K562 (cell line): ENCODE data around the gene NSMCE1. TPM values are rescaled to one million over a fixed set of nuclear protein-coding genes. Genes with fewer than 3 reads are reported as not detected.

ENCODE experiments used
- ATAC-seq: fragments of 200-7000 bp; cut with Tn5 transposase; 3 replicates; pipeline ENCODE4 v1.9.1; 2020; ENCODE audit warnings: moderate library complexity
- BruUV-seq: library from RNA; stranded (reverse); fragments of 400-500 nt; replicated peaks from 2 replicates; lab custom pipeline; 2021; lab: Mats Ljungman, UMichigan
- CTCF ChIA-PET: fragments of 300-600 bp; formaldehyde crosslinking; extraction: SDS; loops from one replicate; lab custom pipeline; 2021; ENCODE audit warnings: low intra/inter-chr PET ratio; lab: Yijun Ruan, JAX
- POLR2A ChIA-PET: fragments of 300-600, 350-650 bp; sonication (Branson Sonifier 250); formaldehyde crosslinking; extraction: SDS; loops from one replicate; lab custom pipeline; 2021; ENCODE audit warnings: antibody characterized with exemption, inconsistent platforms; lab: Yijun Ruan, JAX
- DNase-seq, 4 experiments: peaks; one replicate each; pipeline versions ENCODE4 v3.0.0 to v3.0.0-alpha.2; 2011 to 2018; ENCODE audit warnings: low spot score in 3 of 4, mixed read lengths in 3 of 4; ENCODE audit errors: extremely low read depth in 1 of 4
- FAIRE-seq: peaks from 2 replicates; lab custom pipeline; 2011; peaks lifted over from hg19 to GRCh38; lab: Jason Lieb, UNC
- H2AFZ ChIP-seq: 2 replicates; pipeline ENCODE4 v1.6.0; 2011; ENCODE audit warnings: low read depth, low read length, control low read depth, inconsistent platforms
- H3K27ac ChIP-seq: fragments of 200-600 bp; 3 replicates; pipeline ENCODE4 v1.8.0; 2011; ENCODE audit warnings: low read depth, mild to moderate bottlenecking, control low read depth, inconsistent platforms, low read length, moderate library complexity, mixed read lengths; ENCODE audit errors: extremely low read depth
- H3K27me3 ChIP-seq, 2 experiments: fragments of 300-600 bp in 1 of 2; 2 replicates in 1 of 2; 3 replicates in 1 of 2; pipeline versions ENCODE4 v1.6.0 to v1.8.0; 2011; ENCODE audit warnings: inconsistent platforms in 2 of 2, low read length in 2 of 2, mild to moderate bottlenecking in 1 of 2, mixed read lengths in 1 of 2, moderate library complexity in 1 of 2; ENCODE audit not compliant: control insufficient read depth in 2 of 2, insufficient read depth in 2 of 2
- H3K36me3 ChIP-seq: fragments of 300-600 bp; 3 replicates; pipeline ENCODE4 v1.8.0; 2011; ENCODE audit warnings: mild to moderate bottlenecking, low read length, inconsistent platforms; ENCODE audit not compliant: control insufficient read depth, insufficient read depth
- H3K4me1 ChIP-seq, 2 experiments: fragments of 200-600 bp in 1 of 2; replicated peaks in 1 of 2; 2 replicates in 1 of 2; 3 replicates in 1 of 2; pipeline versions ENCODE4 v1.5.1 to v1.8.0; 2011; ENCODE audit warnings: inconsistent platforms in 2 of 2, low read length in 2 of 2, mild to moderate bottlenecking in 1 of 2, mixed read lengths in 1 of 2, moderate library complexity in 1 of 2; ENCODE audit not compliant: control insufficient read depth in 2 of 2, insufficient read depth in 2 of 2
- H3K4me2 ChIP-seq: 2 replicates; pipeline ENCODE4 v1.6.1; 2011; ENCODE audit warnings: low read length, control low read depth, inconsistent platforms, mixed read lengths; ENCODE audit not compliant: insufficient read depth
- H3K4me3 ChIP-seq: fragments of 200-600 bp; sonication (generic), shearing (Covaris generic); 2 replicates; pipeline ENCODE4 v1.5.1; 2016; ENCODE audit warnings: control low read depth, inconsistent platforms
- H3K79me2 ChIP-seq: fragments of 200-600 bp; 3 replicates; pipeline ENCODE4 v1.8.0; 2011; ENCODE audit warnings: low read length, inconsistent platforms; ENCODE audit not compliant: control insufficient read depth, insufficient read depth
- H3K9ac ChIP-seq, 2 experiments: 2 replicates each; pipeline versions ENCODE4 v1.6.0 to v1.6.1; 2011; ENCODE audit warnings: low read depth in 2 of 2, low read length in 2 of 2, control low read depth in 1 of 2, inconsistent platforms in 1 of 2, mild to moderate bottlenecking in 1 of 2, mixed read lengths in 1 of 2; ENCODE audit not compliant: insufficient read depth in 1 of 2
- H3K9me1 ChIP-seq: one replicate; pipeline ENCODE4 v1.6.0; 2011; ENCODE audit warnings: inconsistent platforms, mild to moderate bottlenecking, low read length, moderate library complexity; ENCODE audit not compliant: control insufficient read depth, insufficient read depth
- H3K9me3 ChIP-seq: replicated peaks from 2 replicates; pipeline ENCODE4 v1.5.1; 2011; ENCODE audit warnings: low read depth, low read length, inconsistent platforms; ENCODE audit not compliant: control insufficient read depth, insufficient read depth
- H4K20me1 ChIP-seq: replicated peaks from 2 replicates; pipeline ENCODE4 v1.6.1; 2011; ENCODE audit warnings: low read length, inconsistent platforms, mixed read lengths; ENCODE audit not compliant: control insufficient read depth, insufficient read depth
- BRCA1 ChIP-seq, 2 experiments: fragments of 450-650 bp in 1 of 2; sonication (generic) in 1 of 2; formaldehyde crosslinking in 1 of 2; IDR thresholded peaks; 2 replicates each; pipeline versions ENCODE4 v1.5.0 to v1.6.1; 2017 to 2020; ENCODE audit warnings: mild to moderate bottlenecking in 1 of 2, missing genetic modification reagents in 1 of 2
- FOXJ2 ChIP-seq: fragments of 200-800 bp; sonication (Bioruptor generic); IDR thresholded peaks from 2 replicates; pipeline ENCODE4 v1.6.1; 2016; ENCODE audit warnings: missing genetic modification characterization, missing compliant biosample characterization
- FUS ChIP-seq: fragments of 200-400 bp; formaldehyde crosslinking; optimal IDR thresholded peaks from 2 replicates; pipeline ENCODE3; 2017; ENCODE audit warnings: low read depth, low read length
- HNRNPH1 ChIP-seq: fragments of 200-400 bp; formaldehyde crosslinking; optimal IDR thresholded peaks from 2 replicates; pipeline ENCODE3; 2017; ENCODE audit warnings: low read depth, mild to moderate bottlenecking, low read length, moderate library complexity
- MAFG ChIP-seq: fragments of 450-650 bp; conservative IDR thresholded peaks from 2 replicates; pipeline ENCODE4 v1.6.1; 2016; ENCODE audit warnings: missing genetic modification characterization, missing compliant biosample characterization
- MTA3 ChIP-seq: fragments of 450-650 bp; formaldehyde crosslinking; IDR thresholded peaks from 2 replicates; pipeline ENCODE4 v1.6.1; 2017; ENCODE audit warnings: mild to moderate bottlenecking, borderline replicate concordance
- SRSF1 ChIP-seq: fragments of 200-400 bp; formaldehyde crosslinking; IDR thresholded peaks from 2 replicates; pipeline ENCODE4 v1.6.1; 2017; ENCODE audit warnings: mild to moderate bottlenecking, low read depth, low read length, moderate library complexity
- ZBTB1 ChIP-seq: sonication (generic); formaldehyde crosslinking; IDR thresholded peaks from 2 replicates; pipeline ENCODE4 v1.8.1; 2023; ENCODE audit warnings: missing genetic modification reagents, low read depth, mild to moderate bottlenecking, borderline replicate concordance
- ZNF253 ChIP-seq: fragments of 250-450 bp; sonication (Bioruptor Pico); conservative IDR thresholded peaks from 2 replicates; pipeline ENCODE4 v1.6.1; 2021; ENCODE audit warnings: mild to moderate bottlenecking
- WGBS: fragments of 100-300 bp; shearing (Covaris generic); methylation state at CpG from one replicate; pipeline ENCODE4 v1.1.6; 2016; ENCODE audit warnings: low coverage, mixed read lengths; ENCODE audit not compliant: insufficient coverage; ENCODE audit errors: missing lambda C conversion rate; 5-methylcytosine and 5-hydroxymethylcytosine counted together
- in situ Hi-C: fragments of 300-500 bp; cut with MboI; formaldehyde crosslinking; loops from 4 replicates; pipeline ENCODE4 v1.15.0; 2018; ENCODE audit warnings: inconsistent platforms, mixed read lengths
- intact Hi-C: fragments of 100-400 bp; cut with micrococcal nuclease; formaldehyde crosslinking; loops from 2 replicates; pipeline ENCODE4 v1.14.2; 2022
- polyA plus RNA-seq, 8 experiments: library from polyadenylated mRNA; depleted of rRNA in 4 of 8; stranded (reverse) in 5 of 8; unstranded in 3 of 8; fragments of >200 nt; fragmentation: Nextera tagmentation in 2 of 8; fragmentation: Illumina TruSeq in 1 of 8; extraction: Ambion mirVana in 2 of 8; extraction: Trizol in 1 of 8; gene quantifications; 2 replicates each; pipeline versions ENCODE4 v1.2.1 to v1.2.3, GENCODE V29; 2011 to 2014; ENCODE audit warnings: inconsistent platforms in 1 of 8, missing spikeins in 1 of 8
- total RNA-seq, 7 experiments: library from RNA; depleted of rRNA in 6 of 7; stranded (reverse); fragments of >200 nt in 6 of 7; fragmentation: Illumina TruSeq in 2 of 7; extraction: Trizol in 2 of 7; gene quantifications; 2 replicates each; pipeline versions ENCODE4 v1.2.1 to v1.2.3, GENCODE V29; 2011 to 2021; ENCODE audit warnings: low replicate concordance in 1 of 7
- TF ChIP-seq, protein P1 (sequence below): fragments of 250-450 bp; sonication (Bioruptor Pico); IDR thresholded peaks from 2 replicates; pipeline ENCODE4 v1.4.0; 2020; ENCODE audit warnings: borderline replicate concordance
- TF ChIP-seq, protein P2 (sequence below): fragments of 450-650 bp; IDR thresholded peaks from 2 replicates; pipeline ENCODE4 v1.6.1; 2017; ENCODE audit warnings: antibody characterized with exemption, mild to moderate bottlenecking
- TF ChIP-seq, protein P3 (sequence below): fragments of 450-650 bp; formaldehyde crosslinking; IDR thresholded peaks from 2 replicates; pipeline ENCODE4 v1.4.0; 2022; ENCODE audit warnings: missing genetic modification characterization
- TF ChIP-seq, protein P4 (sequence below): sonication (generic); formaldehyde crosslinking; IDR thresholded peaks from 2 replicates; pipeline ENCODE4 v1.8.1; 2023; ENCODE audit warnings: mild to moderate bottlenecking, missing genetic modification reagents

Gene NSMCE1
- total and polyA plus RNA-seq, 9 of the 15 experiments (the other 6 are each of a cell fraction or from before 2014, with no cell fraction given), result 52.1 to 163 (median 61.5) TPM

DNA sequence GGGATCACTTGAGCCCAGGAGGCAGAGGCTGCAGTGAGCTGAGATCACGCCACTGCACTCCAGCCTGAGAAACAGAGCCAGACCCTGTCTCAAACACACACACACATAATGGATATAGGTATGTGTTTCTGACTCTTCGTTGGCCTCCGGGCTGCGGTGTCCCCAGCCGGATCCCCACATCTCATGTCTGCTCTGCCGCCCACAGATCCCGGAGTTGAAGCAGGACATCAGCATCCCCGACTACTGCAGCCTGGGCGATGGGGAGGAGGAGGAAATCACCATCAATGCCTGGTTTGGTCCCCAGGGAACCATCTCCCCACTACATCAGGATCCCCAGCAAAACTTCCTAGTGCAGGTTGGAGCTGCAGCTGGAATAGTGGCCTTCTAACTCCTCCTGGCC, 49.8 kb downstream of the NSMCE1 start:
- Histone ChIP-seq H3K36me3 (peaks cover 13% of the 10 kb centered on the region; the same call in 2 of the 3 replicates), H3K9me3 (no peaks in the 10 kb centered on the region), H3K4me2 (no peak overlapping the region), H3K4me1 (peaks cover 0 to 11% of the 10 kb centered on the region in 2 experiments; a peak in 2 of 5 replicates), H3K4me3 (no peak overlapping the region), H2AFZ (no peak overlapping the region), H3K79me2 (no peaks in the 10 kb centered on the region), H3K9me1 (no peaks in the 10 kb centered on the region), H4K20me1 (0 out of 2 replicates have a peak, but pooled peaks cover 3% of the 10 kb centered on the region), H3K9ac (no peak overlapping the region; a peak in 1 of 4 replicates), H3K27me3 (no peaks in the 10 kb centered on the region), H3K27ac (no peak overlapping the region)
- CTCF ChIA-PET, result no interaction called here
- POLR2A ChIA-PET, result interaction anchor here (1.0 kb wide), 1 partner anchor 13 kb away, joined by 3 read pairs; no protein-coding TSS in a partner anchor
- no peak for FAIRE-seq
- WGBS, result 79% methylated on average over 9 of the region's 9 CpGs
- intact Hi-C loops (no loop called here), in situ Hi-C loops (no loop called here)
- no peak for DNase-seq
- no peak for ATAC-seq
- BruUV-seq, result no TSS peak
- TF ChIP-seq, protein P1, sequence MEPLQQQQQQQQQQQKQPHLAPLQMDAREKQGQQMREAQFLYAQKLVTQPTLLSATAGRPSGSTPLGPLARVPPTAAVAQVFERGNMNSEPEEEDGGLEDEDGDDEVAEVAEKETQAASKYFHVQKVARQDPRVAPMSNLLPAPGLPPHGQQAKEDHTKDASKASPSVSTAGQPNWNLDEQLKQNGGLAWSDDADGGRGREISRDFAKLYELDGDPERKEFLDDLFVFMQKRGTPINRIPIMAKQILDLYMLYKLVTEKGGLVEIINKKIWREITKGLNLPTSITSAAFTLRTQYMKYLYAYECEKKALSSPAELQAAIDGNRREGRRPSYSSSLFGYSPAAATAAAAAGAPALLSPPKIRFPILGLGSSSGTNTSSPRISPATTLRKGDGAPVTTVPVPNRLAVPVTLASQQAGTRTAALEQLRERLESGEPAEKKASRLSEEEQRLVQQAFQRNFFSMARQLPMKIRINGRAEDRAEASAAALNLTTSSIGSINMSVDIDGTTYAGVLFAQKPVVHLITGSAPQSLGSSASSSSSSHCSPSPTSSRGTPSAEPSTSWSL, result no peak
- TF ChIP-seq, protein P2, sequence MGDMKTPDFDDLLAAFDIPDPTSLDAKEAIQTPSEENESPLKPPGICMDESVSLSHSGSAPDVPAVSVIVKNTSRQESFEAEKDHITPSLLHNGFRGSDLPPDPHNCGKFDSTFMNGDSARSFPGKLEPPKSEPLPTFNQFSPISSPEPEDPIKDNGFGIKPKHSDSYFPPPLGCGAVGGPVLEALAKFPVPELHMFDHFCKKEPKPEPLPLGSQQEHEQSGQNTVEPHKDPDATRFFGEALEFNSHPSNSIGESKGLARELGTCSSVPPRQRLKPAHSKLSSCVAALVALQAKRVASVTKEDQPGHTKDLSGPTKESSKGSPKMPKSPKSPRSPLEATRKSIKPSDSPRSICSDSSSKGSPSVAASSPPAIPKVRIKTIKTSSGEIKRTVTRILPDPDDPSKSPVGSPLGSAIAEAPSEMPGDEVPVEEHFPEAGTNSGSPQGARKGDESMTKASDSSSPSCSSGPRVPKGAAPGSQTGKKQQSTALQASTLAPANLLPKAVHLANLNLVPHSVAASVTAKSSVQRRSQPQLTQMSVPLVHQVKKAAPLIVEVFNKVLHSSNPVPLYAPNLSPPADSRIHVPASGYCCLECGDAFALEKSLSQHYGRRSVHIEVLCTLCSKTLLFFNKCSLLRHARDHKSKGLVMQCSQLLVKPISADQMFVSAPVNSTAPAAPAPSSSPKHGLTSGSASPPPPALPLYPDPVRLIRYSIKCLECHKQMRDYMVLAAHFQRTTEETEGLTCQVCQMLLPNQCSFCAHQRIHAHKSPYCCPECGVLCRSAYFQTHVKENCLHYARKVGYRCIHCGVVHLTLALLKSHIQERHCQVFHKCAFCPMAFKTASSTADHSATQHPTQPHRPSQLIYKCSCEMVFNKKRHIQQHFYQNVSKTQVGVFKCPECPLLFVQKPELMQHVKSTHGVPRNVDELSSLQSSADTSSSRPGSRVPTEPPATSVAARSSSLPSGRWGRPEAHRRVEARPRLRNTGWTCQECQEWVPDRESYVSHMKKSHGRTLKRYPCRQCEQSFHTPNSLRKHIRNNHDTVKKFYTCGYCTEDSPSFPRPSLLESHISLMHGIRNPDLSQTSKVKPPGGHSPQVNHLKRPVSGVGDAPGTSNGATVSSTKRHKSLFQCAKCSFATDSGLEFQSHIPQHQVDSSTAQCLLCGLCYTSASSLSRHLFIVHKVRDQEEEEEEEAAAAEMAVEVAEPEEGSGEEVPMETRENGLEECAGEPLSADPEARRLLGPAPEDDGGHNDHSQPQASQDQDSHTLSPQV, result no peak
- TF ChIP-seq, protein P3, sequence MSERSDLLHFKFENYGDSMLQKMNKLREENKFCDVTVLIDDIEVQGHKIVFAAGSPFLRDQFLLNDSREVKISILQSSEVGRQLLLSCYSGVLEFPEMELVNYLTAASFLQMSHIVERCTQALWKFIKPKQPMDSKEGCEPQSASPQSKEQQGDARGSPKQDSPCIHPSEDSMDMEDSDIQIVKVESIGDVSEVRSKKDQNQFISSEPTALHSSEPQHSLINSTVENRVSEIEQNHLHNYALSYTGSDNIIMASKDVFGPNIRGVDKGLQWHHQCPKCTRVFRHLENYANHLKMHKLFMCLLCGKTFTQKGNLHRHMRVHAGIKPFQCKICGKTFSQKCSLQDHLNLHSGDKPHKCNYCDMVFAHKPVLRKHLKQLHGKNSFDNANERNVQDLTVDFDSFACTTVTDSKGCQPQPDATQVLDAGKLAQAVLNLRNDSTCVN (CRISPR knock-in tag), result no peak
- TF ChIP-seq FOXJ2 (tag), result no peak
- TF ChIP-seq, protein P4, sequence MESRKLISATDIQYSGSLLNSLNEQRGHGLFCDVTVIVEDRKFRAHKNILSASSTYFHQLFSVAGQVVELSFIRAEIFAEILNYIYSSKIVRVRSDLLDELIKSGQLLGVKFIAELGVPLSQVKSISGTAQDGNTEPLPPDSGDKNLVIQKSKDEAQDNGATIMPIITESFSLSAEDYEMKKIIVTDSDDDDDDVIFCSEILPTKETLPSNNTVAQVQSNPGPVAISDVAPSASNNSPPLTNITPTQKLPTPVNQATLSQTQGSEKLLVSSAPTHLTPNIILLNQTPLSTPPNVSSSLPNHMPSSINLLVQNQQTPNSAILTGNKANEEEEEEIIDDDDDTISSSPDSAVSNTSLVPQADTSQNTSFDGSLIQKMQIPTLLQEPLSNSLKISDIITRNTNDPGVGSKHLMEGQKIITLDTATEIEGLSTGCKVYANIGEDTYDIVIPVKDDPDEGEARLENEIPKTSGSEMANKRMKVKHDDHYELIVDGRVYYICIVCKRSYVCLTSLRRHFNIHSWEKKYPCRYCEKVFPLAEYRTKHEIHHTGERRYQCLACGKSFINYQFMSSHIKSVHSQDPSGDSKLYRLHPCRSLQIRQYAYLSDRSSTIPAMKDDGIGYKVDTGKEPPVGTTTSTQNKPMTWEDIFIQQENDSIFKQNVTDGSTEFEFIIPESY (CRISPR knock-in tag), result no peak
- no peak for TF ChIP-seq MAFG (tag)
- no peak for TF ChIP-seq FUS
- TF ChIP-seq HNRNPH1, result no peak
- TF ChIP-seq ZBTB1 (CRISPR knock-in tag), result no peak
- no peak for TF ChIP-seq BRCA1 (IDR thresholded peaks at IDR 0.05)
- no peak for TF ChIP-seq BRCA1 (CRISPR knock-in tag; IDR thresholded peaks at IDR 0.05)
- no peak for TF ChIP-seq SRSF1
- TF ChIP-seq ZNF253 (CRISPR knock-in tag), result no peak
- no peak for TF ChIP-seq MTA3
